TTC549 (cell line): Measurements from ENCODE around the gene ABCB9.
"Not testable (repeated sequence)": the region's sequence is repeated elsewhere in the genome, so short reads cannot be mapped to it uniquely, and the experiment has no call there.

Experiments used
- FAIRE-seq: peaks from 2 replicates; lab custom pipeline; 2012; peaks lifted over from hg19 to GRCh38; lab: Jason Lieb, UNC

ABCB9 gene

GRCh38 chr12:122894193-122895121, 71.8 kb downstream of the ABCB9 start:
- no peak for FAIRE-seq

- no peak for FAIRE-seq
Observed at GRCh38 chr12:122893208-122894153, 72.8 kb downstream of the ABCB9 start.

GRCh38 chr12:122892724-122893123, 73.5 kb downstream of the ABCB9 start:
- FAIRE-seq, result not testable (repeated sequence)

GRCh38 chr12:122891661-122892525, 74.4 kb downstream of the ABCB9 start:
- FAIRE-seq, result no peak

- no peak for FAIRE-seq
Observed at GRCh38 chr12:122889761-122890520, 76.3 kb downstream of the ABCB9 start.

- no peak for FAIRE-seq
Observed at GRCh38 chr12:122888232-122888752, 78.0 kb downstream of the ABCB9 start.

- no peak for FAIRE-seq
Observed at GRCh38 chr12:122887819-122888212, 78.4 kb downstream of the ABCB9 start.

GRCh38 chr12:122886851-122887818, 79.1 kb downstream of the ABCB9 start:
- no peak for FAIRE-seq

- no peak for FAIRE-seq
Observed at GRCh38 chr12:122886161-122886560, 80.1 kb downstream of the ABCB9 start.

GRCh38 chr12:122884860-122885259, 81.4 kb downstream of the ABCB9 start:
- FAIRE-seq, result no peak

- no peak for FAIRE-seq
Observed at GRCh38 chr12:122884091-122884826, 82.0 kb downstream of the ABCB9 start.

GRCh38 chr12:122882908-122883558, 83.2 kb downstream of the ABCB9 start:
- FAIRE-seq, result no peak

- no peak for FAIRE-seq
Observed at GRCh38 chr12:122880668-122881067, 85.6 kb downstream of the ABCB9 start.

- no peak for FAIRE-seq
Observed at GRCh38 chr12:122880155-122880667, 86.1 kb downstream of the ABCB9 start.
